GM12878 (cell line): Measurements from ENCODE around the gene COG4. TPM values are rescaled to one million over a fixed set of nuclear protein-coding genes. Genes with fewer than 3 reads are reported as not detected.

Experiments used
- BHLHE40 ChIP-seq, 2 experiments: fragments of 450-650 bp in 1 of 2; IDR thresholded peaks; 2 replicates each; pipeline ENCODE4 v1.6.1; 2011 to 2017; ENCODE audit warnings: low read depth in 2 of 2, borderline replicate concordance in 1 of 2, improper control_type of control experiment in 1 of 2, low read length in 1 of 2, mild to moderate bottlenecking in 1 of 2
- BRCA1 ChIP-seq: IDR thresholded peaks from 2 replicates; pipeline ENCODE4 v1.6.1; 2011; ENCODE audit warnings: low read depth, low read length, improper control_type of control experiment
- CBFB ChIP-seq: IDR thresholded peaks from 2 replicates; pipeline ENCODE4 v1.6.1; 2016; ENCODE audit warnings: antibody characterized with exemption, low read depth
- CHD2 ChIP-seq: IDR thresholded peaks from 2 replicates; pipeline ENCODE4 v1.6.1; 2011; ENCODE audit warnings: low read depth, low read length, improper control_type of control experiment, borderline replicate concordance
- ESRRA ChIP-seq: IDR thresholded peaks from 2 replicates; pipeline ENCODE4 v1.6.1; 2012; ENCODE audit warnings: mild to moderate bottlenecking, low read length, improper control_type of control experiment
- EZH2 ChIP-seq: IDR thresholded peaks from 2 replicates; pipeline ENCODE4 v1.6.1; 2012; ENCODE audit warnings: low read depth, mild to moderate bottlenecking, control low read depth, inconsistent platforms, low read length, borderline replicate concordance; ENCODE audit not compliant: control insufficient read depth
- IRF4 ChIP-seq: IDR thresholded peaks from 2 replicates; pipeline ENCODE4 v1.6.1; 2011; ENCODE audit warnings: low read depth, low read length
- LARP7 ChIP-seq: fragments of 450-650 bp; IDR thresholded peaks from 2 replicates; pipeline ENCODE4 v1.6.1; 2017; ENCODE audit warnings: mild to moderate bottlenecking
- SRF ChIP-seq, 2 experiments: IDR thresholded peaks; 2 replicates each; pipeline ENCODE4 v1.6.1; 2011; ENCODE audit warnings: low read depth in 2 of 2, low read length in 2 of 2, mild to moderate bottlenecking in 1 of 2, moderate library complexity in 1 of 2
- STAT3 ChIP-seq: IDR thresholded peaks from 2 replicates; pipeline ENCODE4 v1.6.1; 2011; ENCODE audit warnings: low read depth, low read length, improper control_type of control experiment
- SUZ12 ChIP-seq: fragments of 200-600 bp; sonication (generic); IDR thresholded peaks from one replicate; pipeline ENCODE4 v1.6.1; 2018; ENCODE audit warnings: antibody characterized with exemption, mild to moderate bottlenecking; ENCODE audit not compliant: unreplicated experiment
- TCF12 ChIP-seq: IDR thresholded peaks from 2 replicates; pipeline ENCODE4 v1.6.1; 2011; ENCODE audit warnings: low read depth, mild to moderate bottlenecking, low read length
- polyA plus RNA-seq, 11 experiments: library from polyadenylated mRNA; depleted of rRNA in 4 of 11; unstranded in 6 of 11; stranded (reverse) in 5 of 11; fragments of >200 nt; fragmentation: Nextera tagmentation in 4 of 11; fragmentation: Illumina TruSeq in 1 of 11; extraction: Ambion mirVana in 4 of 11; extraction: Trizol in 1 of 11; gene quantifications; 1 replicate in 1 of 11; 2 replicates in 10 of 11; pipeline versions ENCODE4 v1.2.1 to v1.2.3, GENCODE V29; 2011 to 2016; ENCODE audit warnings: inconsistent platforms in 2 of 11, missing spikeins in 2 of 11, low read depth in 1 of 11
- total RNA-seq, 4 experiments: library from RNA; depleted of rRNA in 3 of 4; stranded (reverse); fragments of >200 nt in 3 of 4; fragmentation: Illumina TruSeq in 1 of 4; extraction: Trizol in 1 of 4; gene quantifications; 2 replicates each; pipeline versions ENCODE4 v1.2.1 to v1.2.3, GENCODE V29; 2013 to 2021
- TF ChIP-seq, protein P1 (sequence below): fragments of 450-650 bp; IDR thresholded peaks from 2 replicates; pipeline ENCODE4 v1.6.1; 2017; ENCODE audit warnings: mild to moderate bottlenecking, moderate library complexity

COG4 gene
- total and polyA plus RNA-seq, 10 of the 15 experiments (the other 5 are each of a cell fraction or from before 2014, with no cell fraction given) = 7.0 to 57.7 (median 33.0) TPM

DNA sequence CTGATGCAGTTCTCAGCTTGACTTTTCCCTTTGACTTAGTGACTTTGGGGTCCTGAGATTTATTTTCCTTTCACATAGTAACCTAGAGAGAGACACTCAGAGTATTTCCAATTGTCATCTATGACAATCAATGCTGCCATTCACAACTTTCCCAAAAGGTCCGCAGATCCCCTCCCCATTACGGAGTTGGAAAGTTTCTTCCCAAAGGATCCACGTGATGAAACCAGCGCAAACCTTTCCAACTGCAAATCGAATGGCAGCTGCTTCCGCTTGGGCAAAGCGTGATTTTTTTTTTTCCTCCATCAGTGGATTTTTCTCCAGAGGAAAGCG is 69.5 kb downstream of the COG4 start (continued):
- TF ChIP-seq EZH2 (no peak), STAT3 (no peak), ESRRA (no peak), BHLHE40 (IDR thresholded peaks at IDR 0.05; ENCODE audit: borderline replicate concordance in 1 of 2, low read depth in 2 of 2, low read length in 1 of 2) (0 out of 4 replicates have a peak, but pooled peaks have one; percentile 18 to 20), SRF (IDR thresholded peaks at IDR 0.05; ENCODE audit: low read depth in 2 of 2, low read length in 2 of 2) (no peak), CBFB (no peak), TCF12 (no peak), SUZ12 (no peak), IRF4 (no peak), CHD2 (no peak), BRCA1 (no peak), LARP7 (no peak)
- TF ChIP-seq, protein P1, sequence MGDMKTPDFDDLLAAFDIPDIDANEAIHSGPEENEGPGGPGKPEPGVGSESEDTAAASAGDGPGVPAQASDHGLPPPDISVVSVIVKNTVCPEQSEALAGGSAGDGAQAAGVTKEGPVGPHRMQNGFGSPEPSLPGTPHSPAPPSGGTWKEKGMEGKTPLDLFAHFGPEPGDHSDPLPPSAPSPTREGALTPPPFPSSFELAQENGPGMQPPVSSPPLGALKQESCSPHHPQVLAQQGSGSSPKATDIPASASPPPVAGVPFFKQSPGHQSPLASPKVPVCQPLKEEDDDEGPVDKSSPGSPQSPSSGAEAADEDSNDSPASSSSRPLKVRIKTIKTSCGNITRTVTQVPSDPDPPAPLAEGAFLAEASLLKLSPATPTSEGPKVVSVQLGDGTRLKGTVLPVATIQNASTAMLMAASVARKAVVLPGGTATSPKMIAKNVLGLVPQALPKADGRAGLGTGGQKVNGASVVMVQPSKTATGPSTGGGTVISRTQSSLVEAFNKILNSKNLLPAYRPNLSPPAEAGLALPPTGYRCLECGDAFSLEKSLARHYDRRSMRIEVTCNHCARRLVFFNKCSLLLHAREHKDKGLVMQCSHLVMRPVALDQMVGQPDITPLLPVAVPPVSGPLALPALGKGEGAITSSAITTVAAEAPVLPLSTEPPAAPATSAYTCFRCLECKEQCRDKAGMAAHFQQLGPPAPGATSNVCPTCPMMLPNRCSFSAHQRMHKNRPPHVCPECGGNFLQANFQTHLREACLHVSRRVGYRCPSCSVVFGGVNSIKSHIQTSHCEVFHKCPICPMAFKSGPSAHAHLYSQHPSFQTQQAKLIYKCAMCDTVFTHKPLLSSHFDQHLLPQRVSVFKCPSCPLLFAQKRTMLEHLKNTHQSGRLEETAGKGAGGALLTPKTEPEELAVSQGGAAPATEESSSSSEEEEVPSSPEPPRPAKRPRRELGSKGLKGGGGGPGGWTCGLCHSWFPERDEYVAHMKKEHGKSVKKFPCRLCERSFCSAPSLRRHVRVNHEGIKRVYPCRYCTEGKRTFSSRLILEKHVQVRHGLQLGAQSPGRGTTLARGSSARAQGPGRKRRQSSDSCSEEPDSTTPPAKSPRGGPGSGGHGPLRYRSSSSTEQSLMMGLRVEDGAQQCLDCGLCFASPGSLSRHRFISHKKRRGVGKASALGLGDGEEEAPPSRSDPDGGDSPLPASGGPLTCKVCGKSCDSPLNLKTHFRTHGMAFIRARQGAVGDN = no peak
- TF ChIP-seq, all 136 proteins: peak for 6
